Globus pallidus (tissue), 1 donor: ENCODE measurements around the gene PDE1A.

ENCODE experiments used
- DNase-seq: peaks from one replicate; pipeline ENCODE4 v3.0.0-alpha.2; 2015; ENCODE audit warnings: low spot score

The PDE1A gene

DNA sequence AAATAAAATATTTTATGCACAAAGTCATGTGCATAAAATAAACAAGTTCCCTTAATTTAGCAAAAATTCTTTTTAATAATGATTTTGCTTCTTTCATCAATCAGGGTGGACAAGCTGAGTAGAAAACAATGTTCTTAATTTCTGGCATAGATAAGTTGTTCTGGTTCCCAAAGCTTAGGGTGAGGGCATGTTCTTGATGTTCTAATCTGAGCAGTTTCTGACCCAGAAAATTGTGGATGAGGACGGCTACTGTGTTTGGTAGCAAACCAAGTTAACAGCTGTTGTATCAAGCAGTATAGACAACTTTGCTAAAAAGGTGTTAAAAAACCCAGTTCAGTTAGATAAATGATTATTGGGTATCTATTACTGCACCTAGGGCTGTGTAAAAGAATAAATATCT, 158.9 kb downstream of the PDE1A start:
- DNase-seq, result no peak

- DNase-seq, result no peak
Observed at GRCh38 chr2:182266909-182267308, 159.9 kb downstream of the PDE1A start.

DNA sequence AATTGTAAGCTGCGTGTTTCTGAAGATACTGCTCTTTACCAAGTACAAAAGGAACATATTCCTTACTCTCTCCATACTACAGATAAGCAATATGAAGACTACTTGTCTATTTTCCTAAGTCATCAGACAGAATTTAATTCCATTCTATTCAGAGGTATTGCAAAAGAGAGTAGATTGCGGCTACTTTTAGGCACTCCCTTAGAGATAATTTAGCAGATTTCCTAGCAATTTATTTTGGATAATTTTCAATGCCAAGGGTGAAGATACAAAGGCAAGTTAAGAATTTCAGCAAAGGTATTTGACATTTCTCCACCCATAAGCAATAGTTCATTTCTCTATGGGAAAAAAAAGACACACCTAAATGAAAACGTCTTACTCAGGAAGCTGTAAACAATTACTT, 161.1 kb downstream of the PDE1A start:
- no peak for DNase-seq

DNA sequence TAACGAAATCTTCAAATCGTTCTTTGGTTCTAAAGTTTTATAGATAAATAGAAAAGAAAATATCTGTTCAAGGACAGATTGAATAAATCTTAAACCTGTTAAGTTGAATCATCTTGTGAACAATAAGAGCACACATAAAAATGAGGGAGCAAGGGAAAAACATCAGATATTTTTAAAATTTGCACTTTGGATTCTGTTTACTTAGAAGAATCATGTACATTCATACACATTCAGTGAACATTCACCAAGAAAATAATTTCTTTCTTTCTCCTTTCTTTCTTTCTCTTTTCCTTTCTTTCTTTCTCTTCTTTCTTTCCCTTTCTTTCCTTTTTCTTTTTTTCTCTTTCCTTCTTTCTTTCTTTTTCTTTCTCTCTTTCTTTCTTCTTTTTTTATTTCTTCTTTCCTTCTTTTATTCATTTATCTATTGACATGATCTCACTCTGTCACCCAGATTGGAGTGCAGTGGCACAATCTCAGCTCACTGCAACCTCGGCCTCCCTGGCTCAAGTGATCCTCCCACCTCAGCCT, 164.9 kb downstream of the PDE1A start:
- no peak for DNase-seq

DNA sequence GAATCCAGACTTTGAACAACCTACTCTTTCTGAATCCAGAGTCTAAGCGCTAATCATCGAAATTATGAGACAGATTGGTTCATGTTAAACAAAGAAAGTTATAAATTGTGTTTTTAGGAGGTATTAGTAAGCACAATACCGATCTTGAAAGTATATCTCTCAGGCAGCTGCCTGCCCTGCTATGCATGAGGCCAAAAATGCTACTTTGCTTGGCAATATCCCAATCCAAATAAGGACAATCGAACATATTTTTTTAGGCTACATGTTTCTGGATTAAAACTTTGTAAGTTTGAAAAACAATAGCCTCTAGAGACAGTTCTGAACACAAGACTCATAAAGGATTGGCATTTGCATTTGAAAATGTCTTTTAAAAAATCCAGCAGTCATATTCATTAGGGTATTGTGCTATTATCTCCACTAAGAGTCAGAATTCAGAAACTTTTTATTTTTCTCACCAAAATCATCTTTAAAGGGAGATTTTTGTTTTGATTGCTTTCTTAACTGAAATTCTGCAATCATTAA, 167.1 kb downstream of the PDE1A start:
- DNase-seq, result no peak

DNA sequence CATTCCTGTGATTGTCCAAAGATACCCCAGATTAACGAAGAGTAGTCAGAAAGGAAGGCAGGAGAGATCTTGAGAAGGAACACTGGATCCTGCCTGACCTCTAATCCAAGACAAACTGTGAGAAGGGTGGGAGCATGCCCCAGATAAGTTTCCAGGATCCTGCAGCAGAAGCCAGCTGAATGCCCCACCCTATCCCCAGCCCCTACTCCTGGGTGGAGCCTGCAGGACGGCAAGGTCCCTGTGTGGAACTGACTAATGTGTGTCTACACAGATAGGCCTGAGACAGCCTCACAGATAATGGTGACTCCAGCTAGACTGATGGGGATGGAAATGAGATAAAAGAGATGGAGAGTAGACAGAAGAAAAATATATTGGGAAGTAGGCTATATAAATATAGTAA, 174.3 kb downstream of the PDE1A start:
- DNase-seq, result no peak

DNA sequence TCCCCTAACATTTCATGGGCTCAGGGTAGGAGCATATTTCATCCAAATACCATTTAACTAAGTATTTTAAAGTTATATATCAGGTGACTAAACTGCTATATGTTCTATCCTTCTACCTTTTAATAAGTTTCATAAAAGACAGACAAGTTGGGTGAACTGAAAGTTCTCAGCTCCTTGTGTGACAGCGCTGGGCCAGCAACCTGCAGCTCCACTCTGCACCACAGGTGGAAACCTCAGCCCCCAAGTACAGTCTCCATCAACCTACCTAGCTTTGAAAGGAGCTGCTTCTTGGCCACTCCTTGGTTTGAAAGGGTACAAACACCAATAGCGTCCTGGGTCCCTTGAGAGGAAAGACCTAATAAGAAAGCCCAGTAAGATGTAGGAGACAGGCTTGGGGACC, 177.9 kb downstream of the PDE1A start:
- no peak for DNase-seq

DNA sequence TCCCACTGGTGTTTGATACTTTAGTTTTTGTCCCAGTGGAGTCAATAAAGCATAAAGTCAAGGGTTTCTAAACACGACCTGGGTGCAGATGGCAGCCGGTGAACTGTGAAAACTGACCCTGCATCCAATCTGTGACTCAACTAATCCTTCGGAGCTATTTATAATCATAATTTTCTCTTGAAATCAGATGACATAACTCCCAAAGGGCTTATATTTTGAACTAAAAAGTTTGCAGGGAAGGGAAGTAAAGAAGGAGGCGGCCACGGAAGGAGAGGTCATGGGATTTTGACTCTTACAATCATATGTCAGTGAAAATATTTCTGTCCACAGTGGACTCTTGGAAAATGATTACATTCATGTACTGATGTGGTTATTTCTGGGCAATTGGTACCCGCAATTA, 178.5 kb downstream of the PDE1A start:
- no peak for DNase-seq

DNA sequence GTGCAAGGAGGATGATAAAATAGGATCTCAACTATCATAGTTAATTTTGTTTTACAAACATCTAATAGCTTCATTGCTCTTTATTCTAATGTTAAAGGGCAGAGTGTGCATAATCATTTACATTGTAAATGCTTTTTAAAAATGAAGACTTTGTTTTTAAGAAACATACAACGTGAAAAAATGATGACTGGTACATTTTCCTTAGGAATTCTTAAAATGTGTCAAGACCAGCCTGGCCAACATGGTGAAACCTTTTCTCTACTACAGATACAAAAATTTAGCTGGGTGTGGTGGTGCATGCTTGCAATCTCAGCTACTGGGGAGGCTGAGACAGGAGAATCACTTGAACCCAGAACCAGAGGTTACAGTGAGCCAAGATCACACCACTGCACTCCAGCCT, 179.0 kb downstream of the PDE1A start:
- no peak for DNase-seq

DNA sequence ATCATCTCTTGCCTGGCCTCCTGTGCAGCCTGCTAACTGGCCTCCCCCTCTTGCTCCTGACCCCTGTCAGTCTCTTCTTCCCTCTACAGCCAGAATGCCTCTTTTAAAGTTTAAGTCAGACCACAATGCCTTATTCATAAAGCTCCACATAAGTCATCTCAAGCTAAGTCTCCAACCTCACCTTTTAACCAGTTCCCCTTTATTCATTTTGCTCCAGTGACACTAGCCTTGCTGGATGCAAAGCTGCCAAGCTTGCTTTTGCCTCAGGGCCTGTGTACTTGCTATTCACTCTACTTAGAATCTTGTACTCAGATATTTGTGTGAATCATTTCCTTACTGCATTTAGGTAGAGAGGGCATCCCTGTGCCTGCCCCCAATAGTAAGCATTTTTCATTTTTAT, 180.9 kb downstream of the PDE1A start:
- DNase-seq, result no peak

DNA sequence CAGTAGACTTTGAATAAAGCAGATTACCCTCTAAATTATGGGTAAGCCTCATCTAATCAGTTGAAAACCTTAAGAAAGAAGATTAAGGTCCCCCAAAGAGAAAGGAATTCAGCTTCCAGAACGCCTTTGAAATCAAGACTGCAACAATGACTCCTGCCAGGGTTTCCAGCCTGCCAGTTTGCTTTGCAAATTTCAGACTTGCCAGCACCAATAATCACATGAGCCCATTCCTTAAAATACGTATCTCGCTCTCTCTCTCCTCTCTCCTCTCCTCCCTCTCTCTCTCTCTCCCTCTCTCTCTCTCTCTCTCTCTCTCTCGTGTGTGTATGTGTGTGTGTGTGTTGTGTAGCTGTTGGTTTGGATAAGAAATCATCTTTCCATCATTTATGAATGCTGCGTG, 184.2 kb downstream of the PDE1A start:
- DNase-seq, result no peak

DNA sequence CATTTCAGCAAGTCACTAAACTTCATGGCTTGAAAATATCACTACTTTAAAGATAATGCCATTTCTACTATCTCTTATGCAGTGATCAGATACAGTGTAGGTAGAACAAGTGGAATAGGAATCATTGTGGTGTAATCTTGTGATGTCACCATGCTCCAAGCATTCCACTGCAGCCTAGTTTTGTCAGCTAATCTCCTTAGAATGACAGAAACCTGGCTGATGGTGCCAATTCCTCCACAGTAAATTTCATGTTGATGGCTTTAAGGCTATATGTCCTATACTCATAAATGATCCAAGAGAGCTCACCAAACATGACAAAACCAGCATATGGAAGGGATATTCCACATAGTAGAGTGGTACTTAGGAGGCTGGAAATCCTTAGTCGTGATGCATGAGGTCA, 184.9 kb downstream of the PDE1A start:
- no peak for DNase-seq

GRCh38 chr2:182240862-182241371, 185.9 kb downstream of the PDE1A start:
- peak; percentile 26 for DNase-seq

DNA sequence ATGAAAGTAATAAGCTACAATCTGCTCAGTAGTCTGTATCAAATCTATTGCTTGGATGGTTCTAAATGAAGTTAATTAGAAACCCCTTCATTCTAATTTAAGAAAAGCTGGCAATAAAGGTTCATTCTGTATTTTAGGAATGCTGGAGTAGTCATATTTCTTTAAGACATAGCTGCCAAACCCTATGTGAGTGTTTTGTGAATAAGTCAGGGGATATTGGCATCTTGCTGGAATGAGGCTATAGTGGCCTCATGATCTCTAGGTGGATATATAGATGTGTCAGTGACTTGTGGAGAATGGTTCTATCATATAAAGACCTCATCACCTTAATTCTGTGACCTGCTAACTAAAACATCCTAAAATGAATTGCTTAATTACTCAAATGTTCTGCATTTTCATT, 196.3 kb downstream of the PDE1A start:
- DNase-seq, result no peak

DNA sequence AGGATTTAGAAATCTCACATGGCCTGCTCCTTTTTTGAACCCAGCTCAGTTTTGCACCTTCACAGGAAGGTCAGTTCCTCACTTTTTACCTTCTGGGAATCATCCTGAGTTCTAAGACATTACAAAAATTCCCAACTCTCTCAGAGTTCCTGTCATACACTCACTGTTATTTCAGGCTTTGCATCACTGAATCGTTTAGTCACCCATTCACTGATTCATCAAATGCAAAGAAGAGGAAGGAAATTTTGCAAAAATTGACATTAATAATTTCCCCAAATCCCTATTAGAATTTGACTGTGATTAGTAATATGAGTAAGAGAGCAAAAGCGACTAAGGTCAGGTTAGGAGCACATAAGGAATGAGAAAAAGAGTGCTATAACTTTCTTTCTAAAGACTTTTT, 197.5 kb downstream of the PDE1A start:
- DNase-seq, result no peak

DNA sequence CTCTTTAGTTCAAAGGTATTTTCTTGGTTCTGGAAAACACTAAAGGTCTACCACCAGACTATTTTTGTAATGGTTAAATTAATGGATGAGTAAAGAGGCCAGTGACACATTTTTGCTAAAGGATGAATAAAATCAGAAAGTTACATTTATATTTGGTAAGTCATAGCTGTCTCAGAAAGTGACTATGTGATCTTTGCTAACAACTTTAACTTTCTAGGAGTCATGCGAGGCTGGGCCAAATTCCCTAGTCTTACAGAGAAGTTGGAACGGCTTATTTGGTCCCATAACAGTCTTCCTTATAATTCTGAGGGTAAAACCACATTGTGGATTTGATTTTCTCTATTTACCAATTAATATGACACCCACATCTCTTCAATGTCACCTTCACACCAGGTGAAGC, 198.1 kb downstream of the PDE1A start:
- no peak for DNase-seq

DNA sequence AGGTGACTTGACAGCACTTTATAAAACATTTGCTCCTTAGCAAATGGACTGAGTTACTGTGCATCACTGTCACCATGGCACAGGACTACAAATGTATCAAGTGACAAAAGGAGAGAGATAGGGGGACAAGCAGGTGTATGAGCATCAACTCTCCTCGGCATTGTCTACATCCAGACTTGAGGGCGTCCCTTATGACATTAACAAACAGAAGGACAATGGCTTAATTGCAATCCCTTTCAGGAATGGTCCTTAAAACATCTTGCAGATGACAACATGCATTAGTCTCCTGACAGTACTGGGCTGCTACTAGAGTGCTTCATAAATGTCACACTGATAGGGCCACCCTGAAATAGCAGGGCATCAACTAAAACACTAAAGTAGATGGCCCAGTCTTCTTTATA, 198.8 kb downstream of the PDE1A start:
- DNase-seq, result no peak

DNA sequence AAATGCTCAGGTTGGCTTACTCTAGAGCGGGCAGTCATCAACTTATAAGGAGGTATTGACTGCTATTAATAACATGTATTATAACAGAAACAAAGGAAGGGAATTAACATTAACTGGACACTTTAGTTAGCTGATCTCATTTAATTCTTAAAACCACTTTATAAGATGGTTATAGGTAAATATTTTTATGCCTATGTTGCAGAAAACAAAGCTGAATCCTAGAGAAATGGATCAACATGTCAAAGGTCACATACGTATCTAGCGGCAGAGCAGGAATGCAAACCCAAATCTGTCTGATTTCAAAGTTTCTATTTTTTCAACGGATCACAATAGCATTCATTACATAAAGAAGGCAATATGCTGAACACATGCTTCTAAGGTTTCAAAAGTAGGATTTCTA, 200.0 kb downstream of the PDE1A start:
- DNase-seq, result no peak

DNA sequence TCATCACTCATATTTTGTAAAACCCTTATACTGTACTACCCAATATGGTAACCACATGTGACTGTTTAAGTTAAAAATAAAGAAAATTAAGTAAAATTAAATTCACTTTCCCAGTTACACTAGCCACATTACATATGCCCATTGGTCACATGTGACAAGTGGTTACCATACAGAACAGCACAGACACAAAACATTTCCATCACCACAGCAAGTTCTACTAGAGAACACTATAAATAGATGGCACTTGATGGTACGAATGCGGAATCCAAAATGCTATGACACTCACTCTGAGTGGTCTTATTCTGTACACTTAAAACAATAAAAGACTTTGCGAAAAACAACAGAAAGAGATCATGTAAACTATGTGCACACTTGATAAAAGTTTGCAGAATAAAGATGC, 202.2 kb downstream of the PDE1A start:
- no peak for DNase-seq

DNA sequence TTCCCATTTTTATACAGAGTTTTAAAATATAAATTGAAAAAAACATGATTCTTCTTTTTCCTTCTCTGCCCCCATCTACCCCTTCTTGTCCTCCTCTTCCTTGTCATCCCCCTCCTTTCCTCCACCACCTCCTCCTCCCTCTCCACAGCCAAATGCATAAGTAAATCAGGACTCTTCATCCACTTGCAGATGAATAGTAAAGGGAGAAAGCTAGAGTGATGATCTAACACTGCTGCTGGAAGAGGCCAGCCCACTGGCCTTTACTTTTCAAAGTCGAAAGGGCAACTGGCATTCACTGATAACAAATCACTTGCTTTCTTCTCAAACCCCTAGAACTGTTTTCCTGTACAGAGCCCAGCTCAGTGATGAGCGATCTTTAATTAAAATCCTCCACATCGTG, 205.8 kb downstream of the PDE1A start:
- no peak for DNase-seq

GRCh38 chr2:182220335-182220734, 206.5 kb downstream of the PDE1A start:
- DNase-seq, result no peak

GRCh38 chr2:182210669-182211068, 216.2 kb downstream of the PDE1A start:
- DNase-seq, result no peak

DNA sequence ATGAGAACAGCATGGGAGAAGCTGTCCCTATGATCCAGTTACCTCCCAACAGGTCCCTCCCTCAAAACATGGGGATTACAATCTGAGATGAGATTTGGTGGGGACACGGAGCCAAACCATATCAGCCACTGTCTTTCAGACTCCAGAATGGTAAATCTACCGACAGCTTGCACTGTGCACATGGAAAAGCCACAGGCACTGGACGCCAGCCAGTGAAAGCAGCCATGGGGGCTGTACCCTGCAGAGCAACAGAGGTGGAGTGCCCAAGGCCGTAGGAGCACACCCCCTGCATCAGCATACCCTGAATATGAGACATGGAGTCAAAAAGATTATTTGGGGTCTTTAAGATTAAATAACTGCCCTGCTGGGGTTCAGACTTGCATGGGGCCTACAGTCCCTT, 218.4 kb downstream of the PDE1A start:
- no peak for DNase-seq

DNA sequence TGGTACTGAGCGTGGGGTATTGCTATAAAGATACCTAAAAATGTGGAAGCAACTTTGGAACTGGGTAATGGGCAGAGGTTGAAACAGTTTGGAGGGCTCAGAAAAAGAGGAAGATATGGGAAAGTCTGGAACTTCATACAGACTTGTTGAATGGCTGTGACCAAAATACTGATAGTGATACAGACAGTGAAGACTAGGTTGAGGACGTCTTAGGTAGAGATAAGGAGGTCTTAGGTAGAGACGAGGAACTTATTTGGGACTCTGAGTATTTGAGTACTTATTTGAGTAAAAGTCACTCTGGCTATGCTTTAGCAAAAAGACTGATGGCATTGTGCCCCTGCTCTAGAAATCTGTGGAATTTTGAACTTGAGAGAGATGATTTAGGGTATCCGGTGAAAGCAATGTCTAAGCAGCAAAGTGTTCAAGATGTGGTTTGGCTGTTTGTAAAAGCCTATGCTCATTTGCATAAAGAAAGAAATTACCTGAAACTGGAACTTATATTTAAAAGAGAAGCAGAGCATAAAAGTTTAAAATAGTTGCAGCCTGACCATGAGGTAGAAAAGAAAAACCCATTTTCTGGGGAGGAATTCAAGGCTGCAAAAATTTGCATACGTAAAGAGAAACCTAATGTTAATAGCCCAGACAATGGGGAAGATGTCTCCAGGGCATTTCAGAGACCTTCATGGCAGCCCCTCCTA, 219.6 kb downstream of the PDE1A start:
- DNase-seq, result no peak
